Neuron (in vitro differentiated cells): Measurements from ENCODE around the gene PAX5.

Experiments used
- H2AFZ ChIP-seq: one replicate; pipeline ENCODE4 v1.6.1; 2013; ENCODE audit warnings: low read depth, mild to moderate bottlenecking, inconsistent platforms, low read length, moderate library complexity
- H3K27me3 ChIP-seq: one replicate; pipeline ENCODE4 v1.6.1; 2013; ENCODE audit warnings: low read length; ENCODE audit not compliant: insufficient read depth
- H3K36me3 ChIP-seq: one replicate; pipeline ENCODE4 v1.6.1; 2013; ENCODE audit warnings: low read length; ENCODE audit not compliant: insufficient read depth
- H3K4me1 ChIP-seq: one replicate; pipeline ENCODE4 v1.6.1; 2013; ENCODE audit warnings: low read length; ENCODE audit not compliant: insufficient read depth
- H3K4me3 ChIP-seq: 2 replicates; pipeline ENCODE4 v1.5.1; 2013; ENCODE audit warnings: mild to moderate bottlenecking, low read length, moderate library complexity
- H3K9me3 ChIP-seq: one replicate; pipeline ENCODE4 v1.6.1; 2013; ENCODE audit warnings: low read length

The PAX5 gene

GRCh38 chr9:36964791-36965190 lies 69.3 kb downstream of the PAX5 start:
- H3K9me3 ChIP-seq = no peaks in the 10 kb centered on the region
- H3K4me3 ChIP-seq = no peak overlapping the region
- no peaks in the 10 kb centered on the region for H3K4me1 ChIP-seq
- H2AFZ ChIP-seq = no peak overlapping the region
- H3K27me3 ChIP-seq = no peaks in the 10 kb centered on the region
- no peaks in the 10 kb centered on the region for H3K36me3 ChIP-seq

- Histone ChIP-seq H3K27me3 (no peaks in the 10 kb centered on the region), H3K9me3 (no peaks in the 10 kb centered on the region), H3K4me3 (no peak overlapping the region), H3K4me1 (no peaks in the 10 kb centered on the region), H2AFZ (no peak overlapping the region), H3K36me3 (no peaks in the 10 kb centered on the region)
These were observed 70.7 kb downstream of the PAX5 start for GRCh38 chr9:36963346-36963745.

- H3K36me3 ChIP-seq = no peaks in the 10 kb centered on the region
- H3K4me3 ChIP-seq = no peak overlapping the region
- H3K27me3 ChIP-seq = no peaks in the 10 kb centered on the region
- H3K9me3 ChIP-seq = no peaks in the 10 kb centered on the region
- no peak overlapping the region for H2AFZ ChIP-seq
- H3K4me1 ChIP-seq = no peaks in the 10 kb centered on the region
These were observed 71.4 kb downstream of the PAX5 start for GRCh38 chr9:36962691-36963090.

- H3K36me3 ChIP-seq = no peaks in the 10 kb centered on the region
- H3K27me3 ChIP-seq = no peaks in the 10 kb centered on the region
- no peak overlapping the region for H2AFZ ChIP-seq
- H3K4me3 ChIP-seq = no peak overlapping the region
- H3K9me3 ChIP-seq = no peaks in the 10 kb centered on the region
- H3K4me1 ChIP-seq = no peaks in the 10 kb centered on the region
These were observed 72.3 kb downstream of the PAX5 start for GRCh38 chr9:36961561-36962325.

GRCh38 chr9:36961051-36961450 lies 73.0 kb downstream of the PAX5 start:
- no peak overlapping the region for H3K4me3 ChIP-seq
- no peak overlapping the region for H2AFZ ChIP-seq
- no peaks in the 10 kb centered on the region for H3K4me1 ChIP-seq
- no peaks in the 10 kb centered on the region for H3K36me3 ChIP-seq
- no peaks in the 10 kb centered on the region for H3K27me3 ChIP-seq
- H3K9me3 ChIP-seq = no peaks in the 10 kb centered on the region

GRCh38 chr9:36960575-36960955 lies 73.5 kb downstream of the PAX5 start:
- Histone ChIP-seq H2AFZ (no peak overlapping the region), H3K27me3 (no peaks in the 10 kb centered on the region), H3K4me1 (no peaks in the 10 kb centered on the region), H3K4me3 (no peak overlapping the region), H3K36me3 (no peaks in the 10 kb centered on the region), H3K9me3 (no peaks in the 10 kb centered on the region)

- Histone ChIP-seq H3K9me3 (no peaks in the 10 kb centered on the region), H3K4me3 (no peak overlapping the region), H3K36me3 (no peaks in the 10 kb centered on the region), H3K4me1 (no peaks in the 10 kb centered on the region), H3K27me3 (no peaks in the 10 kb centered on the region), H2AFZ (no peak overlapping the region)
These were observed 74.1 kb downstream of the PAX5 start for GRCh38 chr9:36959681-36960574.

- Histone ChIP-seq H3K9me3 (no peaks in the 10 kb centered on the region), H3K27me3 (no peaks in the 10 kb centered on the region), H3K4me3 (no peak overlapping the region), H2AFZ (no peak overlapping the region), H3K36me3 (no peaks in the 10 kb centered on the region), H3K4me1 (no peaks in the 10 kb centered on the region)
These were observed 77.2 kb downstream of the PAX5 start for GRCh38 chr9:36956908-36957307.

GRCh38 chr9:36950389-36950788 lies 83.7 kb downstream of the PAX5 start:
- H3K4me1 ChIP-seq = no peaks in the 10 kb centered on the region
- no peak overlapping the region for H2AFZ ChIP-seq
- no peaks in the 10 kb centered on the region for H3K9me3 ChIP-seq
- H3K4me3 ChIP-seq = no peak overlapping the region
- H3K27me3 ChIP-seq = no peaks in the 10 kb centered on the region
- no peaks in the 10 kb centered on the region for H3K36me3 ChIP-seq

- Histone ChIP-seq H3K36me3 (no peaks in the 10 kb centered on the region), H2AFZ (no peak overlapping the region), H3K4me3 (no peak overlapping the region), H3K4me1 (no peaks in the 10 kb centered on the region), H3K9me3 (no peaks in the 10 kb centered on the region), H3K27me3 (no peaks in the 10 kb centered on the region)
These were observed 84.6 kb downstream of the PAX5 start for GRCh38 chr9:36949466-36949865.

GRCh38 chr9:36948051-36948450 lies 86.0 kb downstream of the PAX5 start:
- H3K27me3 ChIP-seq = no peaks in the 10 kb centered on the region
- no peaks in the 10 kb centered on the region for H3K4me1 ChIP-seq
- H3K4me3 ChIP-seq = no peak overlapping the region
- no peaks in the 10 kb centered on the region for H3K36me3 ChIP-seq
- H3K9me3 ChIP-seq = no peaks in the 10 kb centered on the region
- H2AFZ ChIP-seq = no peak overlapping the region

- no peaks in the 10 kb centered on the region for H3K27me3 ChIP-seq
- H3K4me3 ChIP-seq = no peak overlapping the region
- H3K9me3 ChIP-seq = no peaks in the 10 kb centered on the region
- no peaks in the 10 kb centered on the region for H3K36me3 ChIP-seq
- no peaks in the 10 kb centered on the region for H3K4me1 ChIP-seq
- no peak overlapping the region for H2AFZ ChIP-seq
These were observed 87.4 kb downstream of the PAX5 start for GRCh38 chr9:36946653-36947052.

- H3K4me3 ChIP-seq = no peak overlapping the region
- H3K27me3 ChIP-seq = no peaks in the 10 kb centered on the region
- no peaks in the 10 kb centered on the region for H3K4me1 ChIP-seq
- no peaks in the 10 kb centered on the region for H3K9me3 ChIP-seq
- H2AFZ ChIP-seq = no peak overlapping the region
- H3K36me3 ChIP-seq = no peaks in the 10 kb centered on the region
These were observed 88.1 kb downstream of the PAX5 start for GRCh38 chr9:36945999-36946398.
